IMR-90 (cell line): ENCODE measurements around the gene DNAJC5. TPM values are rescaled to one million over a fixed set of nuclear protein-coding genes. Genes with fewer than 3 reads are reported as not detected.

ENCODE experiments used
- ATAC-seq: fragments of 200-7000 bp; cut with Tn5 transposase; 2 replicates; pipeline ENCODE4 v1.9.1; 2020; ENCODE audit warnings: low read depth, mild to moderate bottlenecking, moderate library complexity
- BruUV-seq: library from RNA; stranded (reverse); fragments of 400-500 nt; replicated peaks from 2 replicates; lab custom pipeline; 2021; lab: Mats Ljungman, UMichigan
- CTCF ChIA-PET: fragments of 300-600 bp; formaldehyde crosslinking; extraction: SDS; loops from one replicate; lab custom pipeline; 2021; ENCODE audit warnings: antibody characterized with exemption; lab: Yijun Ruan, JAX
- POLR2A ChIA-PET: fragments of 300-600 bp; sonication (Branson Sonifier 250); formaldehyde crosslinking; loops from one replicate; lab custom pipeline; 2022; ENCODE audit warnings: antibody characterized with exemption; ENCODE audit not compliant: unreplicated experiment; lab: Charles Lee
- DNase-seq: peaks from one replicate; pipeline ENCODE4 v3.0.0; 2013
- H2AFZ ChIP-seq: replicated peaks from 2 replicates; pipeline ENCODE3; 2013; ENCODE audit warnings: low read length, mild to moderate bottlenecking; ENCODE audit not compliant: poor library complexity
- H2AK5ac ChIP-seq: 2 replicates; pipeline ENCODE4 v1.6.1; 2013; ENCODE audit warnings: low read depth, low read length, inconsistent platforms
- H2AK9ac ChIP-seq: replicated peaks from 2 replicates; pipeline ENCODE3; 2013; ENCODE audit warnings: mild to moderate bottlenecking, low read depth, low read length, moderate library complexity; ENCODE audit not compliant: poor library complexity
- H2BK120ac ChIP-seq: 2 replicates; pipeline ENCODE4 v1.6.1; 2013; ENCODE audit warnings: low read depth, low read length, inconsistent platforms
- H2BK15ac ChIP-seq: 3 replicates; pipeline ENCODE4 v1.6.1; 2013; ENCODE audit warnings: low read depth, low read length, inconsistent platforms
- H2BK20ac ChIP-seq: 2 replicates; pipeline ENCODE4 v1.6.1; 2013; ENCODE audit warnings: low read depth, mild to moderate bottlenecking, inconsistent platforms, low read length, moderate library complexity
- H2BK5ac ChIP-seq: 2 replicates; pipeline ENCODE4 v1.6.1; 2013; ENCODE audit warnings: mild to moderate bottlenecking, low read depth, low read length, inconsistent platforms; ENCODE audit not compliant: poor library complexity, severe bottlenecking
- H3K14ac ChIP-seq: replicated peaks from 2 replicates; pipeline ENCODE4 v1.6.1; 2013; ENCODE audit warnings: low read depth, low read length, inconsistent platforms
- H3K18ac ChIP-seq: 2 replicates; pipeline ENCODE4 v1.6.1; 2013; ENCODE audit warnings: low read depth, low read length, control low read depth
- H3K23ac ChIP-seq: 2 replicates; pipeline ENCODE4 v1.6.1; 2013; ENCODE audit warnings: low read depth, low read length, inconsistent platforms
- H3K27ac ChIP-seq: 2 replicates; pipeline ENCODE4 v1.5.1; 2013; ENCODE audit warnings: mild to moderate bottlenecking, control low read depth, low read length; ENCODE audit not compliant: insufficient read depth
- H3K27me3 ChIP-seq: 2 replicates; pipeline ENCODE4 v1.6.1; 2013; ENCODE audit warnings: low read length; ENCODE audit not compliant: control insufficient read depth, insufficient read depth
- H3K36me3 ChIP-seq: 2 replicates; pipeline ENCODE4 v1.6.1; 2013; ENCODE audit warnings: low read length, mixed read lengths; ENCODE audit not compliant: control insufficient read depth, insufficient read depth
- H3K4ac ChIP-seq: 2 replicates; pipeline ENCODE4 v1.6.1; 2013; ENCODE audit warnings: low read depth, low read length, inconsistent platforms
- H3K4me1 ChIP-seq: 2 replicates; pipeline ENCODE4 v1.6.1; 2013; ENCODE audit warnings: low read length, mixed read lengths; ENCODE audit not compliant: control insufficient read depth, insufficient read depth
- H3K4me2 ChIP-seq: 2 replicates; pipeline ENCODE4 v1.6.1; 2013; ENCODE audit warnings: low read depth, mild to moderate bottlenecking, control low read depth, low read length, moderate library complexity
- H3K4me3 ChIP-seq: 2 replicates; pipeline ENCODE4 v1.5.1; 2013; ENCODE audit warnings: low read depth, mild to moderate bottlenecking, control low read depth, low read length, moderate library complexity; ENCODE audit not compliant: insufficient read depth
- H3K56ac ChIP-seq: 2 replicates; pipeline ENCODE4 v1.6.1; 2013; ENCODE audit warnings: low read length, inconsistent platforms; ENCODE audit not compliant: insufficient read depth; ENCODE audit errors: extremely low read depth
- H3K79me1 ChIP-seq, 2 experiments: 2 replicates each; pipeline ENCODE4 v1.6.1; 2013; ENCODE audit warnings: low read length in 2 of 2, inconsistent platforms in 1 of 2, low read depth in 1 of 2
- H3K9ac ChIP-seq: 2 replicates; pipeline ENCODE4 v1.6.1; 2013; ENCODE audit warnings: low read depth, low read length, control low read depth
- H3K9me1 ChIP-seq: 2 replicates; pipeline ENCODE4 v1.6.1; 2013; ENCODE audit warnings: low read length, inconsistent platforms; ENCODE audit not compliant: insufficient read depth
- H3K9me3 ChIP-seq: 2 replicates; pipeline ENCODE4 v1.6.1; 2013; ENCODE audit warnings: low read length; ENCODE audit not compliant: control insufficient read depth, insufficient read depth
- H4K20me1 ChIP-seq: 2 replicates; pipeline ENCODE4 v1.6.1; 2013; ENCODE audit warnings: low read length, inconsistent platforms; ENCODE audit not compliant: insufficient read depth
- H4K5ac ChIP-seq: 2 replicates; pipeline ENCODE4 v1.6.1; 2013; ENCODE audit warnings: mild to moderate bottlenecking, low read depth, low read length, control low read depth
- H4K8ac ChIP-seq, 2 experiments: 2 replicates each; pipeline ENCODE4 v1.6.1; 2013; ENCODE audit warnings: low read depth in 2 of 2, low read length in 2 of 2, control low read depth in 1 of 2, inconsistent platforms in 1 of 2
- H4K91ac ChIP-seq: 2 replicates; pipeline ENCODE4 v1.6.1; 2013; ENCODE audit warnings: low read depth, low read length, inconsistent platforms; ENCODE audit not compliant: insufficient read depth
- CEBPB ChIP-seq: IDR thresholded peaks from 2 replicates; pipeline ENCODE4 v1.6.1; 2012; ENCODE audit warnings: low read depth, low read length, improper control_type of control experiment
- CTCF ChIP-seq: conservative IDR thresholded peaks from 2 replicates; pipeline ENCODE4 v1.5.1; 2012; ENCODE audit warnings: mild to moderate bottlenecking, low read depth, low read length, improper control_type of control experiment
- ELK1 ChIP-seq: fragments of 150-350 bp; IDR thresholded peaks from 2 replicates; pipeline ENCODE4 v1.6.1; 2016; ENCODE audit warnings: low read depth, mild to moderate bottlenecking, low read length, moderate library complexity, borderline replicate concordance
- FOS ChIP-seq: fragments of 150-350 bp; IDR thresholded peaks from 2 replicates; pipeline ENCODE4 v1.6.1; 2016; ENCODE audit warnings: low read depth, low read length
- MAFK ChIP-seq: IDR thresholded peaks from 2 replicates; pipeline ENCODE4 v1.6.1; 2012; ENCODE audit warnings: low read depth, low read length, improper control_type of control experiment
- MXI1 ChIP-seq: IDR thresholded peaks from 2 replicates; pipeline ENCODE4 v1.6.1; 2012; ENCODE audit warnings: low read depth, mild to moderate bottlenecking, low read length, moderate library complexity, borderline replicate concordance
- POLR2A ChIP-seq: IDR thresholded peaks from 2 replicates; pipeline ENCODE4 v1.6.1; 2012; ENCODE audit warnings: mild to moderate bottlenecking, low read depth, low read length
- RAD21 ChIP-seq: IDR thresholded peaks from 2 replicates; pipeline ENCODE4 v1.6.1; 2012; ENCODE audit warnings: low read length, improper control_type of control experiment
- SMC3 ChIP-seq: fragments of 150-350 bp; IDR thresholded peaks from 2 replicates; pipeline ENCODE4 v1.6.1; 2016; ENCODE audit warnings: low read depth, mild to moderate bottlenecking, antibody characterized with exemption, low read length, moderate library complexity
- USF2 ChIP-seq: fragments of 150-350 bp; IDR thresholded peaks from 2 replicates; pipeline ENCODE4 v1.6.1; 2017; ENCODE audit warnings: mild to moderate bottlenecking, antibody characterized with exemption, low read length, low read depth
- WGBS, 2 experiments: methylation state at CpG; one replicate each; pipeline versions ENCODE4 v1.1.5 to v1.1.7; 2013; ENCODE audit warnings: missing lambda C conversion rate in 2 of 2; ENCODE audit not compliant: insufficient read length in 1 of 2; ENCODE audit errors: extremely low coverage in 2 of 2; 5-methylcytosine and 5-hydroxymethylcytosine counted together
- dilution Hi-C: fragments of 300-500 bp; cut with HindIII; formaldehyde crosslinking; loops from one replicate; pipeline ENCODE4 v1.14.3; 2018; ENCODE audit warnings: low sequenced_read_pairs; ENCODE audit not compliant: unreplicated experiment
- in situ Hi-C: fragments of 300-500 bp; cut with MboI; formaldehyde crosslinking; loops from 3 replicates; pipeline ENCODE4 v1.14.3; 2019; ENCODE audit warnings: low sequenced_read_pairs, inconsistent platforms, mixed read lengths
- intact Hi-C: fragments of 100-400 bp; cut with micrococcal nuclease; formaldehyde crosslinking; loops from 2 replicates; pipeline ENCODE4 v1.10.0; 2022
- polyA plus RNA-seq, 3 experiments: library from polyadenylated mRNA; depleted of rRNA; stranded (reverse); fragments of >200 nt; gene quantifications; 2 replicates each; pipeline ENCODE4 v1.2.3, GENCODE V29; 2012; ENCODE audit warnings: low replicate concordance in 1 of 3
- total RNA-seq: library from RNA; depleted of rRNA; stranded (reverse); fragments of >200 nt; gene quantifications from 2 replicates; pipeline ENCODE4 v1.2.3, GENCODE V29; 2012

The DNAJC5 gene
- total and polyA plus RNA-seq, 2 of the 4 experiments (the other 2 are of a cell fraction), result 35.6 to 45.2 TPM

- TF ChIP-seq MXI1, result peak; percentile 89
- TF ChIP-seq RAD21, result no peak
Observed at GRCh38 chr20:63977739-63978276, 82.9 kb downstream of the DNAJC5 start (continued).

- Histone ChIP-seq H2AFZ (peak overlapping the region; percentile 100), H3K27me3 (no peaks in the 10 kb centered on the region), H3K9me1 (peaks cover 22% of the 10 kb centered on the region), H2AK5ac (peak overlapping the region; percentile 29; the same call in 1 of the 2 replicates), H3K9ac (no peak overlapping the region), H3K18ac (no peak overlapping the region), H3K4ac (peak overlapping the region; percentile 7; the same call in 1 of the 2 replicates), H4K20me1 (0 out of 2 replicates have a peak, but pooled peaks cover 6% of the 10 kb centered on the region), H4K8ac (peak overlapping the region; percentile 43 to 76; a peak in 3 of 4 replicates), H3K79me1 (peaks cover 17 to 29% of the 10 kb centered on the region in 2 experiments), H4K91ac (no peak overlapping the region), H3K4me2 (peak overlapping the region; percentile 70), H3K9me3 (no peaks in the 10 kb centered on the region), H2BK20ac (no peak overlapping the region; the same call in 1 of the 2 replicates), H4K5ac (peak overlapping the region; percentile 33; the same call in 1 of the 2 replicates), H3K4me1 (peaks cover 39% of the 10 kb centered on the region), H2BK120ac (peak overlapping the region; percentile 2; the same call in 1 of the 2 replicates), H3K14ac (no peak overlapping the region), H2AK9ac (peak overlapping the region; percentile 84), H3K4me3 (peak overlapping the region; percentile 30), H2BK15ac (no peak overlapping the region), H2BK5ac (peak overlapping the region; percentile 4), H3K36me3 (peaks cover 3% of the 10 kb centered on the region), H3K23ac (peak overlapping the region; percentile 17; the same call in 1 of the 2 replicates), H3K56ac (no peak overlapping the region), H3K27ac (no peak overlapping the region; the same call in 1 of the 2 replicates)
- 0 out of 2 replicates have a peak, but pooled peaks have one; percentile 2 for ATAC-seq
- in situ Hi-C loops, result loop anchor here (10.0 kb wide), 1 partner anchor 444 kb away; the partner anchor contains the start of gene PTK6
- CTCF ChIA-PET, result no interaction called here
- intact Hi-C loops, result no loop called here
- WGBS, 2 experiments, result 3% methylated on average over 16 of the region's 52 CpGs; no CpG with 5 or more reads in 1 of the 2 experiments
- BruUV-seq, result no TSS peak
- dilution Hi-C loops, result no loop called here
- DNase-seq, result peak; percentile 43
- POLR2A ChIA-PET, result no interaction called here
- no peak for TF ChIP-seq MAFK
- TF ChIP-seq ELK1, result no peak
- no peak for TF ChIP-seq CTCF
- no peak for TF ChIP-seq USF2
- TF ChIP-seq CEBPB, result no peak
- no peak for TF ChIP-seq POLR2A
- TF ChIP-seq FOS, result no peak
- TF ChIP-seq SMC3, result no peak
Observed at GRCh38 chr20:63978319-63979228, 83.6 kb downstream of the DNAJC5 start.
